Transverse colon (tissue), 4 donors: ENCODE data around the gene UNC5C. TPM values are rescaled to one million over a fixed set of nuclear protein-coding genes. Genes with fewer than 3 reads are reported as not detected.

ENCODE experiments used
- DNase-seq: peaks from one replicate; pipeline ENCODE4 v3.0.0-alpha.2; 2019
- H3K27ac ChIP-seq, 4 donors: fragments of 200-600 bp; sonication (generic); 2 replicates each; pipeline ENCODE4 v1.5.1; 2016 to 2018; ENCODE audit warnings: inconsistent platforms in 4 of 4
- H3K27me3 ChIP-seq: fragments of 200-600 bp; sonication (generic); 2 replicates; pipeline ENCODE4 v1.5.1; 2017; ENCODE audit warnings: inconsistent platforms
- H3K36me3 ChIP-seq, 4 donors: fragments of 200-600 bp; sonication (generic); 2 replicates each; pipeline ENCODE4 v1.5.1; 2017 to 2019; ENCODE audit warnings: inconsistent platforms in 4 of 4
- H3K4me1 ChIP-seq, 4 donors: fragments of 200-600 bp; sonication (generic); 2 replicates each; pipeline ENCODE4 v1.5.1; 2017 to 2020; ENCODE audit warnings: inconsistent platforms in 4 of 4
- H3K4me3 ChIP-seq, 4 donors: fragments of 200-600 bp; sonication (generic); 1 replicate in 1 of 4; 2 replicates in 3 of 4; pipeline versions ENCODE4 v1.5.1 to v1.6.1; 2017 to 2019; ENCODE audit warnings: inconsistent platforms in 4 of 4
- H3K9me3 ChIP-seq, 2 donors: fragments of 200-600 bp; sonication (generic); 2 replicates each; pipeline ENCODE4 v1.5.1; 2017 to 2019; ENCODE audit warnings: inconsistent platforms in 2 of 2
- EP300 ChIP-seq: sonication (generic); formaldehyde crosslinking; IDR thresholded peaks from one replicate; pipeline ENCODE4 v1.6.1; 2017; ENCODE audit warnings: antibody characterized with exemption, low read depth
- POLR2A ChIP-seq: fragments of 450-650 bp; IDR thresholded peaks from one replicate; pipeline ENCODE4 v1.6.1; 2016; ENCODE audit warnings: antibody characterized with exemption, mild to moderate bottlenecking, moderate library complexity
- POLR2AphosphoS5 ChIP-seq, 3 donors: sonication (generic); formaldehyde crosslinking; IDR thresholded peaks; one replicate each; pipeline ENCODE4 v1.6.1; 2016; ENCODE audit warnings: antibody characterized with exemption in 3 of 3
- WGBS, 2 donors: methylation state at CpG; one replicate each; pipeline ENCODE4 v1.1.5; 2018; ENCODE audit warnings: low coverage in 1 of 2; 5-methylcytosine and 5-hydroxymethylcytosine counted together
- in situ Hi-C, 4 donors: fragments of 200-750 bp; cut with MboI; loops; one replicate each; pipeline versions ENCODE4 v1.15.0 to v1.15.1; 2017; ENCODE audit warnings: low sequenced_read_pairs in 3 of 4, low pct_ligation_motif_present in 1 of 4, low pct_unique_long_range_greater_than_20kb in 1 of 4
- intact Hi-C: fragments of 100-400 bp; cut with DNase I; formaldehyde crosslinking; loops from one replicate; pipeline ENCODE4 v1.15.1; 2023; ENCODE audit warnings: low total_unique reads
- total RNA-seq, 4 donors: library from RNA; depleted of rRNA; stranded (reverse); fragments of >200 nt; gene quantifications; one replicate each; pipeline ENCODE4 v1.1.0, GENCODE V29; 2016
- TF ChIP-seq, protein P1 (sequence below), 5 experiments: fragments of 200-600 bp in 3 of 5; fragments of 450-650 bp in 2 of 5; sonication (generic) in 3 of 5; IDR thresholded peaks; 1 replicate in 2 of 5; 2 replicates in 3 of 5; pipeline ENCODE4 v1.5.1; 2016 to 2017; ENCODE audit warnings: antibody characterized with exemption in 5 of 5, inconsistent platforms in 3 of 5, mild to moderate bottlenecking in 2 of 5, moderate library complexity in 1 of 5

Gene UNC5C
- total RNA-seq, 4 donors from 2014 or later = 4.5 to 6.8 (median 4.8) TPM

DNA sequence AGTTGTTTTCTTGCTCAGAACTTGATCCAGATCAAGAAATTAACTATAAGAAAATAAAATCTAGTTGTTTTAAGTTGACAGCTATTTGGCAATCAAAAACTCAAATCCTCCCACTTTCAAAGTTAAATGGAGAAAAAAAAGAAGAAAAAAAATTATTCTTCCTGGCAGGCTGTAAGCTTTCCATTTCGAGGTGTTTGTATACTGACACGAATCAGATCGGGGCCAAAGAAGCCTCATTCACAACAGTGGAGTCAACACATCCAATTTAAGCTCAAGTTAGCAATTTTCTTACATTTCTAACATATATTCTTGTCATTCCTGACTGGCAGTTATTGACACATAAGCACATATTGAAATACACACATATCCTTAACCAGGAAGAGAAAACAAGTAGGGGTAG is 119.4 kb downstream of the UNC5C start:
- DNase-seq = no peak

DNA sequence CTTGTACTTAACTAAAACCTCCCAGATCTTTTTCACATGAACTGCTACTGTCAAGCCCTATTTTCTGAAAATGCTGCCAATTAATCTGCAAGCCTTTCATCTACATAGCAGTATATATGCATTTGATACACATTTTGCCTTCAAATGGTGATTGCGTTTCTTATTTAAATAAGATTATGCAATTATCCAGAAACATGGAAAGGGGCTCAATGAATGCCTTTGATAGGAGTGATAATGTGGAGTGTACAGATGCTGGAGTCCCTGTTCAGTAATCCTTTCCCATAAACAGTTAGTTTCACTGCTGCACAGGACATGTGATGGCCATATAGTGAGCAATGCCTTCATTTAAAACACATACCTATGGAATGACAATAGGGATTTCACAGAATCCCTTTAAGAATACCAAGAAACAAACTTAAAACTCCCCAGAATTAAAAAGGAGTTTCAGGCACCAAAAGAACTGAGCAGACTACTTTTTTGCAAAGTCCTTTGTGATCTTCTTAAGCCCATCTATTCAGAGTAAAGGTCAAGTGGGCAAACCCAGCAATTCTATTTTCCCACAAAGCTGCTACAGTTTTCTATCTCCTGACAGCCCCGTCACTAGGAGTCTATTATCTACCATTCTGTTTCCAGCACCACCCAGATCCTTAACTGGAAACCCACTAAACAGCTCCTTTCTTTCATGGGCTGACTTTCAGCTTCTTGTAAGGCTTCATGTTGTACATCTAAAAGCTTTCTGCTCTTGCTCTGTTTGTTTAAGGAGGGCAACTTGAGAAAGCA is 120.3 kb downstream of the UNC5C start:
- in situ Hi-C loops = no loop called here

More for the DNA sequence above, 119.4 kb downstream of the UNC5C start:
- 59 to 82% methylated on average over 2 to 3 of the region's 3 CpGs for WGBS, 2 donors
- Histone ChIP-seq H3K27ac (no peak overlapping the region), H3K4me3 (no peak overlapping the region), H3K4me1 (no peaks in the 10 kb centered on the region), H3K36me3 (no peaks in the 10 kb centered on the region), H3K27me3 (no peaks in the 10 kb centered on the region), H3K9me3 (no peaks in the 10 kb centered on the region)
- in situ Hi-C loops = no loop called here
- intact Hi-C loops = no loop called here
- TF ChIP-seq, protein P1, sequence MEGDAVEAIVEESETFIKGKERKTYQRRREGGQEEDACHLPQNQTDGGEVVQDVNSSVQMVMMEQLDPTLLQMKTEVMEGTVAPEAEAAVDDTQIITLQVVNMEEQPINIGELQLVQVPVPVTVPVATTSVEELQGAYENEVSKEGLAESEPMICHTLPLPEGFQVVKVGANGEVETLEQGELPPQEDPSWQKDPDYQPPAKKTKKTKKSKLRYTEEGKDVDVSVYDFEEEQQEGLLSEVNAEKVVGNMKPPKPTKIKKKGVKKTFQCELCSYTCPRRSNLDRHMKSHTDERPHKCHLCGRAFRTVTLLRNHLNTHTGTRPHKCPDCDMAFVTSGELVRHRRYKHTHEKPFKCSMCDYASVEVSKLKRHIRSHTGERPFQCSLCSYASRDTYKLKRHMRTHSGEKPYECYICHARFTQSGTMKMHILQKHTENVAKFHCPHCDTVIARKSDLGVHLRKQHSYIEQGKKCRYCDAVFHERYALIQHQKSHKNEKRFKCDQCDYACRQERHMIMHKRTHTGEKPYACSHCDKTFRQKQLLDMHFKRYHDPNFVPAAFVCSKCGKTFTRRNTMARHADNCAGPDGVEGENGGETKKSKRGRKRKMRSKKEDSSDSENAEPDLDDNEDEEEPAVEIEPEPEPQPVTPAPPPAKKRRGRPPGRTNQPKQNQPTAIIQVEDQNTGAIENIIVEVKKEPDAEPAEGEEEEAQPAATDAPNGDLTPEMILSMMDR (IDR thresholded peaks at IDR 0.05) = no peak
- TF ChIP-seq EP300 (no peak), POLR2AphosphoS5 (IDR thresholded peaks at IDR 0.05) (no peak), POLR2A (no peak)

DNA sequence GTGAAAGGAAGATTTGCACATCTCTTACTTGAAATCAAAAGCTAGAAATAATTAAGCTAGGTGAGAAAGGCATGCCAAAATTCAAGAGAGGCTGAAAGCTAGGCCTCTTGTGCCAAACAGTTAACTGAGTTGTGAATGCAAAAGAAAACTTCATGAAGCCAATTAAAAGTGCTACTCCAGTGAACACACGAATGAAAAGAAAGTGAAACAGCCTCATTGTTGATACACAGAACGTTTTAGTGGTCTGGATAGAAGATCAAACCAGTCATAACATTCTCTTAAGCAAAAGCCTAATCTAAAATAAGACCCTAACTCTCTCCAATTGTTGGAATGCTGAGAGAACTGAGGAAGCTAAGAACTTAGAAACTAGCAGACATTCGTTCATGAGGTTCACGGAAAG is 122.3 kb downstream of the UNC5C start:
- in situ Hi-C loops = no loop called here
- Histone ChIP-seq H3K9me3 (no peaks in the 10 kb centered on the region), H3K27ac (no peak overlapping the region), H3K4me1 (no peaks in the 10 kb centered on the region), H3K36me3 (no peaks in the 10 kb centered on the region), H3K27me3 (no peaks in the 10 kb centered on the region), H3K4me3 (no peak overlapping the region)
- no peak for DNase-seq
- intact Hi-C loops = no loop called here
- 48 to 54% methylated on average over 4 of the region's 4 CpGs for WGBS, 2 donors
- no peak for TF ChIP-seq POLR2AphosphoS5 (IDR thresholded peaks at IDR 0.05)
- no peak for TF ChIP-seq EP300
- TF ChIP-seq POLR2A = no peak
- TF ChIP-seq, protein P1 (IDR thresholded peaks at IDR 0.05) = no peak

More for the DNA sequence above, 120.3 kb downstream of the UNC5C start:
- TF ChIP-seq POLR2A (no peak), POLR2AphosphoS5 (IDR thresholded peaks at IDR 0.05) (no peak)
- Histone ChIP-seq H3K9me3 (no peaks in the 10 kb centered on the region), H3K36me3 (no peaks in the 10 kb centered on the region), H3K4me3 (no peak overlapping the region), H3K27ac (no peak overlapping the region), H3K4me1 (no peaks in the 10 kb centered on the region), H3K27me3 (no peaks in the 10 kb centered on the region)
- 69 to 78% methylated on average over 2 of the region's 2 CpGs for WGBS, 2 donors
- DNase-seq = no peak
- intact Hi-C loops = no loop called here

DNA sequence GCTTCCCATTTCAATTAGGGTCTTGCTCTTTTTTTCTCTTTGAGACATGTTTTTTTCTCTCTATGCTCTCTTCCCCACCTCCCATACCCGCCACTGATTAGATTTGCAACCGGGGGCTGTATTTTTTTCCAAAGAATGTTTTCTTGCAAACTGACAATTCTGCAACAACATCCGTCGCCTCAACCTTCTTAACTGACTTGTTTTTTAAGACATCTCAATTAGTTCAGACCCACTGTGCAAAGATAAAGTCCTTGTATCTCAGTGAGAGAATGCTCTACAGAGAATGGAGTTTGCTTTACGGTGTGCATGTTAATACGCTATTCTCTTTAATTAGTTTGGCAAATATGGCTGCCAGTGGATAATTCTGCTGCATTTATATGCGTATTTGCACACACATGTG is 126.3 kb downstream of the UNC5C start:
- WGBS, 2 donors = 90% methylated on average over 5 to 7 of the region's 7 CpGs
- Histone ChIP-seq H3K27me3 (no peaks in the 10 kb centered on the region), H3K36me3 (no peaks in the 10 kb centered on the region)

More for the DNA sequence above, 126.3 kb downstream of the UNC5C start:
- Histone ChIP-seq H3K27ac (no peak overlapping the region), H3K4me1 (no peaks in the 10 kb centered on the region), H3K9me3 (no peaks in the 10 kb centered on the region), H3K4me3 (no peak overlapping the region)
- DNase-seq = no peak
- in situ Hi-C loops = no loop called here
- intact Hi-C loops = no loop called here
- no peak for TF ChIP-seq EP300
- TF ChIP-seq POLR2A = no peak
- TF ChIP-seq POLR2AphosphoS5 (IDR thresholded peaks at IDR 0.05) = no peak
- TF ChIP-seq, protein P1 (IDR thresholded peaks at IDR 0.05) = no peak
